Ovary (tissue), 3 donors: ENCODE data around the gene CPNE9.

Experiments
- CTCF ChIP-seq, 3 donors: fragments of 450-650 bp in 2 of 3; fragments of 200-600 bp in 1 of 3; IDR thresholded peaks; one replicate each; pipeline versions ENCODE4 v1.5.1 to v1.8.0; 2016 to 2022; ENCODE audit warnings: antibody characterized with exemption in 3 of 3, mild to moderate bottlenecking in 1 of 3
- POLR2A ChIP-seq: fragments of 450-650 bp; IDR thresholded peaks from one replicate; pipeline ENCODE4 v1.6.1; 2017; ENCODE audit warnings: antibody characterized with exemption, mild to moderate bottlenecking, moderate library complexity
- donor health status: DM: no; HTN: no; CAD: no.

DNA sequence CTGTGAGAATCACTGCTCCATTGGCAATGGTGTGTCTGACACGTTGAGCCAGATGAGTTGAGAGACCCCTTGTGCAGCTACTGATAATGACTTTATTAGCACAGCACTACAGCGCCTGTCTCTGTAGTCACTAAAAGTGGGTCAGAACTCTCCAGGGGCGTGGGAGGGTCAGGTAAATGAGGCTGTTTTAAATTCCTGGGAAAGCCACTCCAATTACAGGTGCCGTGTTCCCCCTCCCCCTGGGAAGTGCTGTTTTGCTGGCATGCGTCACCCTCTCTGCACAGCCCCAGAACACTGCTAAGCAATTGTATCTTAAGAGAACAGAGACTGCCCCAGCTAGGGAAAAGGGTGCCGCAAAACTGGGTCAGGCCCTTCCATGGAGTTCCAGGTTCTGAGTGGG is 21.5 kb upstream of the CPNE9 start:
- no peak for TF ChIP-seq POLR2A
- no peak for TF ChIP-seq CTCF (IDR thresholded peaks at IDR 0.05)
